Stimulated activated memory B cell treated with anti-CD40 and anti-IgM and Interleukin-4, amounts not matched to agents 10 μg/mL and 1 μg/mL and 100 μg/mL, for 72 hours (primary cell): ENCODE data around the gene EXOSC1.
"Not testable (repeated sequence)": the region's sequence is repeated elsewhere in the genome, so short reads cannot be mapped to it uniquely, and the experiment has no call there.

Experiments used
- ATAC-seq: fragments of 150-1000 bp; cut with Tn5 transposase; 2 replicates; pipeline ENCODE4 v1.10.0; 2021
- H3K27ac Mint-ChIP-seq: one replicate; pipeline ENCODE4 v1.8.0; 2022; ENCODE audit warnings: mild to moderate bottlenecking, mixed read lengths
- H3K27me3 Mint-ChIP-seq: one replicate; pipeline ENCODE4 v1.8.0; 2022; ENCODE audit warnings: mixed read lengths
- H3K36me3 Mint-ChIP-seq: one replicate; pipeline ENCODE4 v1.8.0; 2022; ENCODE audit warnings: mixed read lengths
- H3K4me1 Mint-ChIP-seq: one replicate; pipeline ENCODE4 v1.8.0; 2022; ENCODE audit warnings: mixed read lengths
- H3K4me3 Mint-ChIP-seq: one replicate; pipeline ENCODE4 v1.8.0; 2022; ENCODE audit warnings: mild to moderate bottlenecking, moderate library complexity, mixed read lengths
- H3K9me3 Mint-ChIP-seq: one replicate; pipeline ENCODE4 v1.8.0; 2022; ENCODE audit warnings: mixed read lengths

The EXOSC1 gene

GRCh38 chr10:97445722-97446639 lies at the start of gene EXOSC1, which contains the start of gene ZDHHC16:
EXOSC1 (minus strand) TSS chr10:97446006; CDS start chr10:97445985, 21 bp downstream.
ZDHHC16 (plus strand) TSS chr10:97446175; CDS start chr10:97451676, 5,501 bp downstream.
- Mint-ChIP-seq H3K36me3 (peaks cover 15% of the 10 kb centered on the region), H3K4me1 (peaks cover 57% of the 10 kb centered on the region), H3K27ac (peak within 1 kb of the TSS; percentile 84), H3K9me3 (no peaks in the 10 kb centered on the region), H3K27me3 (no peaks in the 10 kb centered on the region), H3K4me3 (peak within 1 kb of the TSS; percentile 93)
- peak; percentile 99 for ATAC-seq

- peaks cover 50% of the 10 kb centered on the region for H3K4me1 Mint-ChIP-seq
- no peaks in the 10 kb centered on the region for H3K9me3 Mint-ChIP-seq
- no peak overlapping the region for H3K4me3 Mint-ChIP-seq
- H3K27ac Mint-ChIP-seq = no peak overlapping the region
- H3K27me3 Mint-ChIP-seq = peaks cover 3% of the 10 kb centered on the region
- no peaks in the 10 kb centered on the region for H3K36me3 Mint-ChIP-seq
- ATAC-seq = no peak
Observed at GRCh38 chr10:97494863-97495506, 49.2 kb upstream of the EXOSC1 start.

- no peak overlapping the region for H3K4me3 Mint-ChIP-seq
- H3K9me3 Mint-ChIP-seq = no peaks in the 10 kb centered on the region
- no peak overlapping the region for H3K27ac Mint-ChIP-seq
Observed at GRCh38 chr10:97494151-97494550, 48.3 kb upstream of the EXOSC1 start.

GRCh38 chr10:97490592-97490991 lies 44.8 kb upstream of the EXOSC1 start:
- H3K27me3 Mint-ChIP-seq = no peaks in the 10 kb centered on the region
- peaks cover 39% of the 10 kb centered on the region for H3K4me1 Mint-ChIP-seq
- peak overlapping the region; percentile 55 for H3K27ac Mint-ChIP-seq
- no peak overlapping the region for H3K4me3 Mint-ChIP-seq
- ATAC-seq = no peak
- peaks cover 4% of the 10 kb centered on the region for H3K36me3 Mint-ChIP-seq
- H3K9me3 Mint-ChIP-seq = no peaks in the 10 kb centered on the region

More at GRCh38 chr10:97494151-97494550, 48.3 kb upstream of the EXOSC1 start:
- no peaks in the 10 kb centered on the region for H3K36me3 Mint-ChIP-seq
- no peaks in the 10 kb centered on the region for H3K27me3 Mint-ChIP-seq
- peaks cover 53% of the 10 kb centered on the region for H3K4me1 Mint-ChIP-seq
- ATAC-seq = no peak

- H3K4me1 Mint-ChIP-seq = peaks cover 25% of the 10 kb centered on the region
- H3K9me3 Mint-ChIP-seq = no peaks in the 10 kb centered on the region
- no peak overlapping the region for H3K27ac Mint-ChIP-seq
- no peak for ATAC-seq
- H3K4me3 Mint-ChIP-seq = no peak overlapping the region
- H3K36me3 Mint-ChIP-seq = peaks cover 26% of the 10 kb centered on the region
- no peaks in the 10 kb centered on the region for H3K27me3 Mint-ChIP-seq
Observed at GRCh38 chr10:97485647-97486281, 40.0 kb upstream of the EXOSC1 start.

GRCh38 chr10:97483921-97484320 lies 38.1 kb upstream of the EXOSC1 start:
- Mint-ChIP-seq H3K4me3 (no peak overlapping the region), H3K27me3 (no peaks in the 10 kb centered on the region), H3K9me3 (no peaks in the 10 kb centered on the region), H3K4me1 (peaks cover 8% of the 10 kb centered on the region), H3K27ac (no peak overlapping the region), H3K36me3 (peaks cover 42% of the 10 kb centered on the region)
- no peak for ATAC-seq

- no peak overlapping the region for H3K4me3 Mint-ChIP-seq
- peaks cover 5% of the 10 kb centered on the region for H3K4me1 Mint-ChIP-seq
- ATAC-seq = no peak
- no peak overlapping the region for H3K27ac Mint-ChIP-seq
- H3K36me3 Mint-ChIP-seq = peaks cover 42% of the 10 kb centered on the region
- no peaks in the 10 kb centered on the region for H3K27me3 Mint-ChIP-seq
- H3K9me3 Mint-ChIP-seq = no peaks in the 10 kb centered on the region
Observed at GRCh38 chr10:97483506-97483905, 37.7 kb upstream of the EXOSC1 start.

- Mint-ChIP-seq H3K4me3 (no peak overlapping the region), H3K27ac (no peak overlapping the region), H3K9me3 (no peaks in the 10 kb centered on the region), H3K27me3 (no peaks in the 10 kb centered on the region), H3K4me1 (peaks cover 5% of the 10 kb centered on the region), H3K36me3 (peaks cover 48% of the 10 kb centered on the region)
- ATAC-seq = no peak
Observed at GRCh38 chr10:97482381-97482780, 36.6 kb upstream of the EXOSC1 start.

- H3K4me3 Mint-ChIP-seq = no peak overlapping the region
- no peaks in the 10 kb centered on the region for H3K27me3 Mint-ChIP-seq
- H3K36me3 Mint-ChIP-seq = peaks cover 61% of the 10 kb centered on the region
- ATAC-seq = no peak
- H3K9me3 Mint-ChIP-seq = no peaks in the 10 kb centered on the region
- peak overlapping the region; percentile 35 for H3K27ac Mint-ChIP-seq
- peaks cover under 1% of the 10 kb centered on the region for H3K4me1 Mint-ChIP-seq
Observed at GRCh38 chr10:97481071-97481470, 35.3 kb upstream of the EXOSC1 start.

- no peak overlapping the region for H3K27ac Mint-ChIP-seq
- ATAC-seq = no peak
- peaks cover 63% of the 10 kb centered on the region for H3K36me3 Mint-ChIP-seq
Observed at GRCh38 chr10:97479939-97480338, 34.1 kb upstream of the EXOSC1 start.

GRCh38 chr10:97479410-97479809 lies 33.6 kb upstream of the EXOSC1 start:
- H3K27ac Mint-ChIP-seq, H3K9me3 Mint-ChIP-seq, H3K27me3 Mint-ChIP-seq, H3K4me1 Mint-ChIP-seq, ATAC-seq, H3K4me3 Mint-ChIP-seq: not testable (repeated sequence)
- peaks cover 65% of the 10 kb centered on the region for H3K36me3 Mint-ChIP-seq

More at GRCh38 chr10:97479939-97480338, 34.1 kb upstream of the EXOSC1 start:
- Mint-ChIP-seq H3K9me3 (peaks cover 2% of the 10 kb centered on the region), H3K27me3 (no peaks in the 10 kb centered on the region), H3K4me1 (no peaks in the 10 kb centered on the region), H3K4me3 (no peak overlapping the region)

- Mint-ChIP-seq H3K27me3 (no peaks in the 10 kb centered on the region), H3K4me1 (no peaks in the 10 kb centered on the region), H3K9me3 (peaks cover 3% of the 10 kb centered on the region), H3K36me3 (peaks cover 67% of the 10 kb centered on the region), H3K4me3 (no peak overlapping the region), H3K27ac (no peak overlapping the region)
- no peak for ATAC-seq
Observed at GRCh38 chr10:97475936-97476594, 30.3 kb upstream of the EXOSC1 start.

- Mint-ChIP-seq H3K9me3 (peaks cover 3% of the 10 kb centered on the region), H3K27ac (no peak overlapping the region), H3K27me3 (no peaks in the 10 kb centered on the region), H3K4me3 (no peak overlapping the region), H3K36me3 (peaks cover 58% of the 10 kb centered on the region), H3K4me1 (no peaks in the 10 kb centered on the region)
- ATAC-seq = no peak
Observed at GRCh38 chr10:97474918-97475317, 29.1 kb upstream of the EXOSC1 start.

- H3K36me3 Mint-ChIP-seq = peaks cover 26% of the 10 kb centered on the region
- not testable (repeated sequence) for H3K4me1 Mint-ChIP-seq, H3K4me3 Mint-ChIP-seq, H3K27ac Mint-ChIP-seq, H3K27me3 Mint-ChIP-seq, ATAC-seq, H3K9me3 Mint-ChIP-seq
Observed at GRCh38 chr10:97468781-97469180, 23.0 kb upstream of the EXOSC1 start.

- no peaks in the 10 kb centered on the region for H3K27me3 Mint-ChIP-seq
- H3K27ac Mint-ChIP-seq = no peak overlapping the region
- H3K9me3 Mint-ChIP-seq = no peaks in the 10 kb centered on the region
- ATAC-seq = no peak
- H3K4me1 Mint-ChIP-seq = no peaks in the 10 kb centered on the region
- H3K36me3 Mint-ChIP-seq = peaks cover 26% of the 10 kb centered on the region
- no peak overlapping the region for H3K4me3 Mint-ChIP-seq
Observed at GRCh38 chr10:97468162-97468561, 22.4 kb upstream of the EXOSC1 start.
